ENCODE measurements around the gene BBS12.

BBS12 gene

DNA sequence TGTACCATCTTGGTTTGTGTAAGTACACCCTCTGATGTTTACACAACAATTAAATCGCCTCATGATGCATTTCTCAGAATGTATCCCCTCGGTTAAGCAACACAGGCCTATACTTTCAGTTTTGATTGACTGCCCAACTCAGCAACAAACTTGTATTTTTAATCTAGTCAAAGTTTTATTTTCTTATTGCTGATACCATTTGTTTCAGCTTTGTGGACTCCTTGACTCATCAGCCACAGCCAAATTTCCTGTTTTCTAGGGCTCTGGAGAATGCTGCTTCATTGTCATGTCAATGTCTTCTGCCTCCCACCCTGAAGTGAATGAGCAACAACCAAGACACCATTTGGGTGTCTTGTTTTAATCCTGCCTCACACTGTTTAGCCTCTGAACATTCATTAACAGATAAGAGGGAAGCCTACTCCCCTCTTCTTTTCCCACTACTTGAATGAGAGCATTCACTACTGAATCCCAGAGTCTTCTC is 14.0 kb downstream of the BBS12 start:
- DNase-seq (ENCODE audit: low read depth) = no peak
- H3K4me3 ChIP-seq (ENCODE audit: low read depth, low read length) = no peak overlapping the region
- TF ChIP-seq, protein P1, sequence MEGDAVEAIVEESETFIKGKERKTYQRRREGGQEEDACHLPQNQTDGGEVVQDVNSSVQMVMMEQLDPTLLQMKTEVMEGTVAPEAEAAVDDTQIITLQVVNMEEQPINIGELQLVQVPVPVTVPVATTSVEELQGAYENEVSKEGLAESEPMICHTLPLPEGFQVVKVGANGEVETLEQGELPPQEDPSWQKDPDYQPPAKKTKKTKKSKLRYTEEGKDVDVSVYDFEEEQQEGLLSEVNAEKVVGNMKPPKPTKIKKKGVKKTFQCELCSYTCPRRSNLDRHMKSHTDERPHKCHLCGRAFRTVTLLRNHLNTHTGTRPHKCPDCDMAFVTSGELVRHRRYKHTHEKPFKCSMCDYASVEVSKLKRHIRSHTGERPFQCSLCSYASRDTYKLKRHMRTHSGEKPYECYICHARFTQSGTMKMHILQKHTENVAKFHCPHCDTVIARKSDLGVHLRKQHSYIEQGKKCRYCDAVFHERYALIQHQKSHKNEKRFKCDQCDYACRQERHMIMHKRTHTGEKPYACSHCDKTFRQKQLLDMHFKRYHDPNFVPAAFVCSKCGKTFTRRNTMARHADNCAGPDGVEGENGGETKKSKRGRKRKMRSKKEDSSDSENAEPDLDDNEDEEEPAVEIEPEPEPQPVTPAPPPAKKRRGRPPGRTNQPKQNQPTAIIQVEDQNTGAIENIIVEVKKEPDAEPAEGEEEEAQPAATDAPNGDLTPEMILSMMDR (IDR thresholded peaks at IDR 0.05; ENCODE audit: low read depth, low read length, missing control alignments) = no peak

DNA sequence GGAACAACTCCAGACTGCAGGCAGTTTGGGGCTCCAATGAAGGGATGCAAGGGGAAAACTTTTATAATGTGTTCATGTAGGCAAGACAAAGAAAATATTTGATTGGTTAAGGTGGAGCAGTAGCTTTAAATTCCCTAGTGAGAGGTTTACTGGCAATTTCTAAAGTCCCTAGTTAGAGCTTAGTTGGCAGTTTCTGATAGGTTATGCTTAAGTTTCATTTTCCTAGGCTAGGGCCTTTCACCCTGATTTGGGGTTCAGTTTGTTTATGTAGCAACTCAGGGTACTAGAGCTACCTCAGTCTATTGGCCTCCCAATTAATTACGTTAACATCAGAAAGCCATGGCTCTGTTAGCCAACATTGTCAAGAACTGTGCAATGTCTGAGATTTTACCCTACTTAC is 14.6 kb downstream of the BBS12 start:
- TF ChIP-seq, protein P1 (IDR thresholded peaks at IDR 0.05; ENCODE audit: low read depth, low read length, missing control alignments) = no peak
- no peak for DNase-seq (ENCODE audit: low read depth)
- H3K4me3 ChIP-seq (ENCODE audit: low read depth, low read length) = no peak overlapping the region

DNA sequence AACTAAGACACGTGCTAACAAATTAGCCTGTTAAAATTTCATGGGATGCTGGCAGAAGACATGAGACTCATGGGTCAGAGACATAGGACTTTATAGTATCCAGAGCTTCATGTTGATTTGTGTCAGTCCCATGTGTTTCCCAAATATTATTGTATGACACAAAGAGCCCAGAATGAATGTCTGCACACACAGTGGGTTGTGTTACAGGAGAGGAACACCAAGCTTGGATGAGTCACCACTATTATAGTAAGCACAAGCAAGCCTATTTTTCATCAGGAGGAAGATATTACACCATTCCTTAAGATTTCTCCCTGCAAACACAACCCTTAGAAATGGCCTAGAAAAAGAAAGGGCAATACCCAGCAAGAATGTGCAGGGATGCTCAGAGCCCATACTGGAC is 15.4 kb downstream of the BBS12 start:
- no peak for DNase-seq (ENCODE audit: low read depth)
- no peak overlapping the region for H3K4me3 ChIP-seq (ENCODE audit: low read depth, low read length)
- TF ChIP-seq, protein P1 (IDR thresholded peaks at IDR 0.05; ENCODE audit: low read depth, low read length, missing control alignments) = no peak

DNA sequence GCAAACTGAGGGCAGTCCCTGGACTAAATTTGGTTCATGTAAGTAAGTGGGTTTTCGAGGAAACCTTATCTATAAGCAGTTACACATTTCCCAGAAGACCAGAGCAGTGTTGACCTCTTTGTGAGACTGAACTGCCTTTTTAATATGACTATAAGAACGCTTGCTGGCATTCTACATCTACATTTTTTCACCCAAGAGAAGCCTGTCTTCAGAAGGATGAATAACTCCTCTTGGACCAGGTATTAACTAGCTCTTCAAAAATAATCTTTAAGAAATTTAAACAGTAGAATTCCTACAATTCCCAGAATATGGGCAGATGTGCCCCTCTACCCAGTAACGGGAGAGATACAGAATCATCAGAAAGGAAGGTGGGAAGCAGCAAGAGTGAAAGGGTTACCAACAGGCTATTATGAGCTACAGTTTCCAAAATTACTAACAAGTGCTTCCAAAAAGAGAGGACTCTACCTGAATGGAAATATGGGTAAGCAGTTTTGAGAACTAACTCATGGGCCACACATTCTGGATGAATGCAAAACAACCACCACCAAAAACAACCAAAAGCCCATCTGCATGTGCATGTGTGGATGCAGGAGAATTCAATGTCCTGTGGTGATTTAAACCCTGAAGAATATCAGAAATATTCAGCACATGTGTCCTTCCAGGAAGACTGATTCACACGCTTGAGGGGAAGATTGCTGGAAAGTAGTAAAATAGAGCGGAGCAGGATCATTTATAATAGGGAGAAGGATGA is 17.4 kb downstream of the BBS12 start:
- DNase-seq (ENCODE audit: low read depth) = no peak
- H3K4me3 ChIP-seq (ENCODE audit: low read depth, low read length) = no peak overlapping the region
- TF ChIP-seq, protein P1 (IDR thresholded peaks at IDR 0.05; ENCODE audit: low read depth, low read length, missing control alignments) = no peak

DNA sequence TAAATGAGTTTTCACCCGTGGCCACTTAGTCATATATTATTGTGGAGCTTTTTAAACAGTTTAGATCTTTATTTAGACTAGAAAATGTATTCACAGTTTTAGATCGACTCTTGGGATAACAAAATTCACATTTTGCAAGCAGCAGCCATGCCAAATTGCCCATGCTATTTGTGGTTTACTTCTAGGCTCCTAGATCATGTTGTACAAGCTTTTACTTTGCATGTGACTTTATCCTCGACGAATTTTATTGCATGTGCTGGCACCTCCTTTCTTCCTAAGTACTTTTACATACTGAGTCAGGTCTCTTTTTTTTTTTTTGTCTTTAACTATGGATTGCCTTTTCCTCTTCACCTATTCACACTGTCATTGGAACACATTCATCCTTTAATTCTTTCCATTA is 23.2 kb downstream of the BBS12 start:
- DNase-seq (ENCODE audit: low read depth) = no peak
- TF ChIP-seq, protein P1 (IDR thresholded peaks at IDR 0.05; ENCODE audit: low read depth, low read length, missing control alignments) = no peak
- no peak overlapping the region for H3K4me3 ChIP-seq (ENCODE audit: low read depth, low read length)

DNA sequence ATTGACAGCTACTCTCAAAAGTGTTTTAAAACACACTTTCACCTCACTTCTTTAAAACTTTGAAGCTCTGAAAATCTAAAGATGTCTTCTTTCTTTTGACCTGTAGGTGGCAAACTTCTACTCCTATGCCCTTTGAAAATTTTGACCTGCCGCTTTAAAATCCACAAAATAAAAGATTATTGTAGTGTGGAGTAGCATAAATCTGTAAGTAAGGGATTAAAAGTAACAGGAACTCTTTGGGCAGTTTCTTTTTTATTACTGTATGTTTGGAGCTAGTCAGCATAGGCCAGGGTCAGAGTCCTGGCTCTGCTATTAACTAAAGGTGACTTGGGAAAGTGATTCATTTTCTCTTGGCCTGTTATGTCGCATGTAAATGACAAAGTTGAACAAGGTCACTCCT is 25.5 kb downstream of the BBS12 start:
- TF ChIP-seq, protein P1 (IDR thresholded peaks at IDR 0.05; ENCODE audit: low read depth, low read length, missing control alignments) = peak; percentile 45
- no peak overlapping the region for H3K4me3 ChIP-seq (ENCODE audit: low read depth, low read length)
- no peak for DNase-seq (ENCODE audit: low read depth)

All from GM12864 (cell line).